T-helper 17 cell (primary cell): ENCODE data around the gene ADORA2A. TPM values are rescaled to one million over a fixed set of nuclear protein-coding genes. Genes with fewer than 3 reads are reported as not detected.
A peak's percentile ranks its signal among the peaks of the same experiment; 100 is the strongest.

Experiments used
- ATAC-seq: fragments of 150-1000 bp; cut with Tn5 transposase; 2 replicates; pipeline ENCODE4 v1.10.0; 2021; ENCODE audit warnings: mild to moderate bottlenecking, moderate library complexity
- DNase-seq, 3 donors: peaks; one replicate each; pipeline versions ENCODE4 v3.0.0 to v3.0.0-alpha.2; 2020 to 2021
- H3K9me3 ChIP-seq: one replicate; pipeline ENCODE4 v1.7.0; 2013; ENCODE audit warnings: low read length, mild to moderate bottlenecking; ENCODE audit not compliant: control insufficient read depth, poor library complexity, severe bottlenecking
- H3K27ac Mint-ChIP-seq: one replicate; pipeline ENCODE4 v1.8.0; 2022; ENCODE audit warnings: mild to moderate bottlenecking, moderate library complexity, mixed read lengths
- H3K27me3 Mint-ChIP-seq: one replicate; pipeline ENCODE4 v1.8.0; 2022; ENCODE audit warnings: mixed read lengths
- H3K36me3 Mint-ChIP-seq: one replicate; pipeline ENCODE4 v1.8.0; 2022; ENCODE audit warnings: low read depth, mixed read lengths
- H3K4me1 Mint-ChIP-seq: one replicate; pipeline ENCODE4 v1.8.0; 2022; ENCODE audit warnings: mild to moderate bottlenecking, mixed read lengths
- H3K4me3 Mint-ChIP-seq: one replicate; pipeline ENCODE4 v1.8.0; 2022; ENCODE audit warnings: mild to moderate bottlenecking, moderate library complexity, mixed read lengths
- total RNA-seq, 4 donors: library from RNA in 2 of 4; stranded (reverse) in 2 of 4; gene quantifications; one replicate each; pipeline ENCODE4 v1.2.3 and lab custom pipeline; 2022 to 2026

Gene ADORA2A
- total RNA-seq, 2 donors from 2014 or later = 20.4 to 22.0 TPM

- Mint-ChIP-seq H3K27ac (peak overlapping the region; percentile 16), H3K4me3 (no peak overlapping the region), H3K4me1 (peaks cover 14% of the 10 kb centered on the region), H3K36me3 (peaks cover 12% of the 10 kb centered on the region), H3K27me3 (no peaks in the 10 kb centered on the region)
- no peaks in the 10 kb centered on the region for H3K9me3 ChIP-seq
- ATAC-seq (no peak), DNase-seq (no peak)
Observed at GRCh38 chr22:24444729-24445466, 17.5 kb downstream of the ADORA2A start.

GRCh38 chr22:24445481-24446259 is 18.3 kb downstream of the ADORA2A start:
- DNase-seq = no peak
- H3K27ac Mint-ChIP-seq = peak overlapping the region; percentile 8

GRCh38 chr22:24446260-24446611 is 18.8 kb downstream of the ADORA2A start:
- no peak for DNase-seq
- H3K27ac Mint-ChIP-seq = peak overlapping the region; percentile 8

More at GRCh38 chr22:24445481-24446259, 18.3 kb downstream of the ADORA2A start:
- no peak for ATAC-seq
- Mint-ChIP-seq H3K36me3 (peaks cover 10% of the 10 kb centered on the region), H3K4me3 (no peak overlapping the region), H3K4me1 (peaks cover 12% of the 10 kb centered on the region), H3K27me3 (no peaks in the 10 kb centered on the region)
- no peaks in the 10 kb centered on the region for H3K9me3 ChIP-seq

GRCh38 chr22:24450610-24451009 is 23.2 kb downstream of the ADORA2A start:
- DNase-seq = no peak
- no peaks in the 10 kb centered on the region for H3K9me3 ChIP-seq
- Mint-ChIP-seq H3K27me3 (no peaks in the 10 kb centered on the region), H3K4me1 (peaks cover 3% of the 10 kb centered on the region), H3K4me3 (no peak overlapping the region), H3K36me3 (peaks cover 4% of the 10 kb centered on the region), H3K27ac (no peak overlapping the region)
- no peak for ATAC-seq

More at GRCh38 chr22:24446260-24446611, 18.8 kb downstream of the ADORA2A start:
- peaks cover 6% of the 10 kb centered on the region for H3K36me3 Mint-ChIP-seq
- H3K4me3 Mint-ChIP-seq = no peak overlapping the region
- H3K27me3 Mint-ChIP-seq = no peaks in the 10 kb centered on the region
- no peaks in the 10 kb centered on the region for H3K9me3 ChIP-seq
- peaks cover 11% of the 10 kb centered on the region for H3K4me1 Mint-ChIP-seq
- ATAC-seq = no peak

- no peak overlapping the region for H3K27ac Mint-ChIP-seq
- H3K27me3 Mint-ChIP-seq = no peaks in the 10 kb centered on the region
- no peak for ATAC-seq
Observed at GRCh38 chr22:24451162-24451561, 23.8 kb downstream of the ADORA2A start.

GRCh38 chr22:24453853-24454252 is 26.5 kb downstream of the ADORA2A start:
- H3K27me3 Mint-ChIP-seq = no peaks in the 10 kb centered on the region
- H3K36me3 Mint-ChIP-seq = peaks cover 4% of the 10 kb centered on the region
- ATAC-seq (no peak), DNase-seq (no peak)
- no peak overlapping the region for H3K4me3 Mint-ChIP-seq
- H3K4me1 Mint-ChIP-seq = peaks cover 3% of the 10 kb centered on the region
- H3K9me3 ChIP-seq = no peaks in the 10 kb centered on the region
- H3K27ac Mint-ChIP-seq = no peak overlapping the region

More at GRCh38 chr22:24451162-24451561, 23.8 kb downstream of the ADORA2A start:
- no peak overlapping the region for H3K4me3 Mint-ChIP-seq
- no peak for DNase-seq
- H3K4me1 Mint-ChIP-seq = peaks cover 3% of the 10 kb centered on the region
- H3K9me3 ChIP-seq = no peaks in the 10 kb centered on the region
- H3K36me3 Mint-ChIP-seq = peaks cover 4% of the 10 kb centered on the region

- Mint-ChIP-seq H3K4me3 (no peak overlapping the region), H3K27ac (no peak overlapping the region), H3K27me3 (no peaks in the 10 kb centered on the region), H3K36me3 (no peaks in the 10 kb centered on the region), H3K4me1 (peaks cover 3% of the 10 kb centered on the region)
- no peak for ATAC-seq
- H3K9me3 ChIP-seq = no peaks in the 10 kb centered on the region
- DNase-seq = no peak
Observed at GRCh38 chr22:24455039-24455438, 27.6 kb downstream of the ADORA2A start.

- Mint-ChIP-seq H3K27me3 (no peaks in the 10 kb centered on the region), H3K4me3 (no peak overlapping the region)
Observed at GRCh38 chr22:24455751-24456426, 28.5 kb downstream of the ADORA2A start.

GRCh38 chr22:24457894-24458420 is 30.6 kb downstream of the ADORA2A start:
- H3K27ac Mint-ChIP-seq = no peak overlapping the region
- H3K4me3 Mint-ChIP-seq = no peak overlapping the region
- peaks cover 3% of the 10 kb centered on the region for H3K4me1 Mint-ChIP-seq
- no peak for DNase-seq
- H3K9me3 ChIP-seq = no peaks in the 10 kb centered on the region
- no peaks in the 10 kb centered on the region for H3K36me3 Mint-ChIP-seq
- ATAC-seq = no peak
- no peaks in the 10 kb centered on the region for H3K27me3 Mint-ChIP-seq

More at GRCh38 chr22:24455751-24456426, 28.5 kb downstream of the ADORA2A start:
- ATAC-seq (no peak), DNase-seq (no peak)
- H3K36me3 Mint-ChIP-seq = no peaks in the 10 kb centered on the region
- H3K4me1 Mint-ChIP-seq = peaks cover 3% of the 10 kb centered on the region
- H3K27ac Mint-ChIP-seq = no peak overlapping the region
- H3K9me3 ChIP-seq = no peaks in the 10 kb centered on the region

- Mint-ChIP-seq H3K27me3 (no peaks in the 10 kb centered on the region), H3K27ac (no peak overlapping the region), H3K4me3 (no peak overlapping the region), H3K36me3 (no peaks in the 10 kb centered on the region), H3K4me1 (peaks cover 3% of the 10 kb centered on the region)
- no peaks in the 10 kb centered on the region for H3K9me3 ChIP-seq
- no peak for ATAC-seq
- no peak for DNase-seq
Observed at GRCh38 chr22:24459911-24460310, 32.5 kb downstream of the ADORA2A start.

- DNase-seq = no peak
- Mint-ChIP-seq H3K4me3 (no peak overlapping the region), H3K27ac (no peak overlapping the region), H3K27me3 (no peaks in the 10 kb centered on the region), H3K4me1 (peaks cover 3% of the 10 kb centered on the region), H3K36me3 (no peaks in the 10 kb centered on the region)
- no peaks in the 10 kb centered on the region for H3K9me3 ChIP-seq
- ATAC-seq = no peak
Observed at GRCh38 chr22:24460418-24461089, 33.2 kb downstream of the ADORA2A start.

GRCh38 chr22:24463071-24463760 is 35.8 kb downstream of the ADORA2A start:
- Mint-ChIP-seq H3K4me3 (no peak overlapping the region), H3K36me3 (no peaks in the 10 kb centered on the region), H3K4me1 (peaks cover 5% of the 10 kb centered on the region), H3K27me3 (no peaks in the 10 kb centered on the region), H3K27ac (no peak overlapping the region)
- no peak for DNase-seq
- H3K9me3 ChIP-seq = no peaks in the 10 kb centered on the region
- ATAC-seq = no peak
